Measurements from ENCODE around the gene CTCFL.
"Not testable (repeated sequence)": the region's sequence is repeated elsewhere in the genome, so short reads cannot be mapped to it uniquely, and the experiment has no call there.

CTCFL gene

DNA sequence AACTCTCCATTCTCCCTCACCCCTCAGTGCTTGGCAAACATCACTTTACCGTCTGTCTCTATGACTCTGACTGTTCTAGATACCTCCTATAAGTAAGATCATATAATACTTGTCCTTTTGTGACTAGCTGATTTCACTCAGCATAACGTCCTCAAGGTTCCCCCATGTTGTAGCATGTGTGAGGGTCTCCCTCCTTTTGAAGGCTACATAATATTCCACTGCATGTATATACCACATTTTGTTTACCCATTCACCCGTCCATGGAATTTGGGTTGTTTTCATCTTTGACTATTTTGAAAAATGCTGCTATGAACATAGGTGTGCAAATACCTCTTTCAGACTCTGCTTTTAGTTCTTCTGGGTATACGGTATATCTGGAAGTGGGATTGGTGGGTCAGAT, 28.3 kb downstream of the CTCFL start:
- peaks cover 4% of the 10 kb centered on the region for H3K27me3 Mint-ChIP-seq
- H3K27ac Mint-ChIP-seq = peak overlapping the region; percentile 2
- peaks cover 14% of the 10 kb centered on the region for H3K4me1 Mint-ChIP-seq (ENCODE audit: low read depth)
- no peaks in the 10 kb centered on the region for H3K36me3 Mint-ChIP-seq
- H3K9me3 Mint-ChIP-seq (ENCODE audit: low read depth) = no peaks in the 10 kb centered on the region
- no peak overlapping the region for H3K4me3 Mint-ChIP-seq

- no peak overlapping the region for H3K27ac Mint-ChIP-seq
- no peaks in the 10 kb centered on the region for H3K36me3 Mint-ChIP-seq
- peaks cover 14% of the 10 kb centered on the region for H3K4me1 Mint-ChIP-seq (ENCODE audit: low read depth)
- peaks cover 2% of the 10 kb centered on the region for H3K27me3 Mint-ChIP-seq
- no peaks in the 10 kb centered on the region for H3K9me3 Mint-ChIP-seq (ENCODE audit: low read depth)
- H3K4me3 Mint-ChIP-seq = no peak overlapping the region
These were observed 29.0 kb downstream of the CTCFL start for GRCh38 chr20:57495978-57496377.

DNA sequence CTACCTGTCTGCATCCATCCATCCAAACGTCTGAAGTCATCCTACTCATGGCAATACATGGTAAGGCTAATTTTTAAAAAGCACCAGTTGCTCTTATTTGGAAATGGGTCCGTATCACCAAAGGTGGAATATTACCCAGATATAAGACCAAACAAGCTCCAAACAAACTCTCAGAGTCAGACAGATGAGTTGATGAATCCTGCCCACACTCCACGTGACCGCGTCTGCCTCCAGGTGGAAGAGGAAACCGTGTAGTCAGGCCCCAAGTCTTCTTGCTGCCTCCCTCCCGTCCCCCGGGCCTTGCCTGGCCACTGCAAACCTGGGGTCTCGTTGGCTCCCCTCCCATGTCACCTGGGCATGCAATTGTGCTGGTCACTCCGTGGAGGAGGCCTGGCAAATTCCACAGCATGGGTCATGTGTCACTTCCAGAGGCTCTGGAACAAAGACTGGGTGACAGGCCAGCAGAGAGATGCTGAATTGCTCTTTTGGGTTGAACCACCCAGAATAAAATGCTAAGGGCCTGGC, 31.8 kb downstream of the CTCFL start:
- Mint-ChIP-seq H3K36me3 (no peaks in the 10 kb centered on the region), H3K4me3 (no peak overlapping the region), H3K27ac (no peak overlapping the region), H3K9me3 (ENCODE audit: low read depth) (no peaks in the 10 kb centered on the region), H3K27me3 (no peaks in the 10 kb centered on the region), H3K4me1 (ENCODE audit: low read depth) (peaks cover 8% of the 10 kb centered on the region)

GRCh38 chr20:57491373-57491772, 33.6 kb downstream of the CTCFL start:
- H3K4me3 Mint-ChIP-seq = no peak overlapping the region
- no peaks in the 10 kb centered on the region for H3K36me3 Mint-ChIP-seq
- no peaks in the 10 kb centered on the region for H3K27me3 Mint-ChIP-seq
- H3K4me1 Mint-ChIP-seq (ENCODE audit: low read depth) = peaks cover 6% of the 10 kb centered on the region
- H3K27ac Mint-ChIP-seq = no peak overlapping the region
- no peaks in the 10 kb centered on the region for H3K9me3 Mint-ChIP-seq (ENCODE audit: low read depth)

GRCh38 chr20:57488277-57488676, 36.7 kb downstream of the CTCFL start:
- not testable (repeated sequence) for H3K9me3 Mint-ChIP-seq (ENCODE audit: low read depth); H3K27me3 Mint-ChIP-seq; H3K4me1 Mint-ChIP-seq (ENCODE audit: low read depth); H3K27ac Mint-ChIP-seq; H3K4me3 Mint-ChIP-seq; H3K36me3 Mint-ChIP-seq

- Mint-ChIP-seq H3K27ac (no peak overlapping the region), H3K36me3 (no peaks in the 10 kb centered on the region), H3K9me3 (ENCODE audit: low read depth) (no peaks in the 10 kb centered on the region), H3K27me3 (no peaks in the 10 kb centered on the region), H3K4me1 (ENCODE audit: low read depth) (peaks cover 23% of the 10 kb centered on the region), H3K4me3 (no peak overlapping the region)
These were observed 39.2 kb downstream of the CTCFL start for GRCh38 chr20:57485770-57486169.

DNA sequence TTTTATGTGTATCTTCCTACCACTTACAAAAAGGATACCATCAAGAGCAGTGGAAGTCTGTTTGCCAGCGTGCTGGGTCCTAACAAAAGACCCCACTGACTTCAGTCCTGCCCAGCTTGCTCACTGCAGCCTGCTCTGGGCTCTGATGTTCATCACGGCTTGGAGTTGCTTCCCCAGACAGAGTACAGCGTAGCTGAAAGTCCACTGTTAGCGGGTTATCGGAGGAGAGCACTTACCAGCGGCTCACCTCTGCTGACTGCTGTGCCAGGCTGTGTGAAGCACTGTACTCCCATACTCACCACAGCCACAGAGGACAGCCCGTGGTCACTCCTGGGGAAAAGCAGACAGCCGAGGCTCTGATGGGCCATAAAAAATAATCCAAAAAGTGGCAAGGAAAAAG, 40.2 kb downstream of the CTCFL start:
- H3K9me3 Mint-ChIP-seq (ENCODE audit: low read depth) = no peaks in the 10 kb centered on the region
- no peaks in the 10 kb centered on the region for H3K36me3 Mint-ChIP-seq
- H3K27me3 Mint-ChIP-seq = no peaks in the 10 kb centered on the region
- peaks cover 30% of the 10 kb centered on the region for H3K4me1 Mint-ChIP-seq (ENCODE audit: low read depth)
- H3K27ac Mint-ChIP-seq = no peak overlapping the region
- H3K4me3 Mint-ChIP-seq = no peak overlapping the region

GRCh38 chr20:57483287-57484050, 41.5 kb downstream of the CTCFL start:
- no peaks in the 10 kb centered on the region for H3K9me3 Mint-ChIP-seq (ENCODE audit: low read depth)
- no peak overlapping the region for H3K4me3 Mint-ChIP-seq
- H3K36me3 Mint-ChIP-seq = no peaks in the 10 kb centered on the region
- H3K27me3 Mint-ChIP-seq = no peaks in the 10 kb centered on the region
- no peak overlapping the region for H3K27ac Mint-ChIP-seq
- peaks cover 32% of the 10 kb centered on the region for H3K4me1 Mint-ChIP-seq (ENCODE audit: low read depth)

DNA sequence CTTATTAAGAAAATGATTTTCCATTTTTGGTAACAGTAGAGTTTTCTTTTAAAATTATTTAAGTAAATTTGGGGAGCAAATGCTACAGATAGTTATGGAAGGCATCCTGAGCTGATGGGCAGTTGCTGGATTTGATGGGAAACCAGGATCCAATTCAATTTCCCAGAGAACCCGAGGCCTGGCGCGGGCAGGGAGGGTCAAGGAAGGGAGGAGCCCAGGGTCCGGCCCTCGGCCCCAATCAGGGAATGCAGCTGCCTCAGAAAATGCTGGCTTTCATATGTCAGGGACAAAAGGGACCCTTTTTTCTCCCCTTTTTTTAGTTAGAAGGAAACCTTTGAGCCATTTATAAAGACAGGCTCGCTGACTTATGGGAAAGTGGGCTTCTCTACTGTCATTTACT, 42.1 kb downstream of the CTCFL start:
- Mint-ChIP-seq H3K27ac (no peak overlapping the region), H3K9me3 (ENCODE audit: low read depth) (no peaks in the 10 kb centered on the region), H3K4me3 (no peak overlapping the region), H3K36me3 (no peaks in the 10 kb centered on the region), H3K27me3 (no peaks in the 10 kb centered on the region), H3K4me1 (ENCODE audit: low read depth) (peaks cover 32% of the 10 kb centered on the region)

GRCh38 chr20:57482148-57482547, 42.8 kb downstream of the CTCFL start:
- peaks cover 32% of the 10 kb centered on the region for H3K4me1 Mint-ChIP-seq (ENCODE audit: low read depth)
- H3K36me3 Mint-ChIP-seq = no peaks in the 10 kb centered on the region
- no peaks in the 10 kb centered on the region for H3K27me3 Mint-ChIP-seq
- no peak overlapping the region for H3K27ac Mint-ChIP-seq
- H3K9me3 Mint-ChIP-seq (ENCODE audit: low read depth) = no peaks in the 10 kb centered on the region
- no peak overlapping the region for H3K4me3 Mint-ChIP-seq

- Mint-ChIP-seq H3K9me3 (ENCODE audit: low read depth) (no peaks in the 10 kb centered on the region), H3K27ac (peak overlapping the region; percentile 54), H3K27me3 (no peaks in the 10 kb centered on the region), H3K4me1 (ENCODE audit: low read depth) (peaks cover 34% of the 10 kb centered on the region), H3K4me3 (peak overlapping the region; percentile 52), H3K36me3 (no peaks in the 10 kb centered on the region)
These were observed 43.6 kb downstream of the CTCFL start for GRCh38 chr20:57481281-57481711.

- no peaks in the 10 kb centered on the region for H3K9me3 Mint-ChIP-seq (ENCODE audit: low read depth)
- H3K4me3 Mint-ChIP-seq = peak overlapping the region; percentile 52
- no peaks in the 10 kb centered on the region for H3K36me3 Mint-ChIP-seq
- no peaks in the 10 kb centered on the region for H3K27me3 Mint-ChIP-seq
- peak overlapping the region; percentile 54 for H3K27ac Mint-ChIP-seq
- peaks cover 36% of the 10 kb centered on the region for H3K4me1 Mint-ChIP-seq (ENCODE audit: low read depth)
These were observed 44.3 kb downstream of the CTCFL start for GRCh38 chr20:57480444-57481160.

GRCh38 chr20:57479196-57479595, 45.7 kb downstream of the CTCFL start:
- peaks cover 37% of the 10 kb centered on the region for H3K4me1 Mint-ChIP-seq (ENCODE audit: low read depth)
- no peaks in the 10 kb centered on the region for H3K27me3 Mint-ChIP-seq
- no peak overlapping the region for H3K4me3 Mint-ChIP-seq
- no peaks in the 10 kb centered on the region for H3K36me3 Mint-ChIP-seq
- H3K9me3 Mint-ChIP-seq (ENCODE audit: low read depth) = no peaks in the 10 kb centered on the region
- H3K27ac Mint-ChIP-seq = no peak overlapping the region

GRCh38 chr20:57478176-57478575, 46.8 kb downstream of the CTCFL start:
- Mint-ChIP-seq H3K27me3 (no peaks in the 10 kb centered on the region), H3K36me3 (no peaks in the 10 kb centered on the region), H3K9me3 (ENCODE audit: low read depth) (no peaks in the 10 kb centered on the region), H3K4me1 (ENCODE audit: low read depth) (peaks cover 44% of the 10 kb centered on the region), H3K4me3 (no peak overlapping the region), H3K27ac (no peak overlapping the region)

DNA sequence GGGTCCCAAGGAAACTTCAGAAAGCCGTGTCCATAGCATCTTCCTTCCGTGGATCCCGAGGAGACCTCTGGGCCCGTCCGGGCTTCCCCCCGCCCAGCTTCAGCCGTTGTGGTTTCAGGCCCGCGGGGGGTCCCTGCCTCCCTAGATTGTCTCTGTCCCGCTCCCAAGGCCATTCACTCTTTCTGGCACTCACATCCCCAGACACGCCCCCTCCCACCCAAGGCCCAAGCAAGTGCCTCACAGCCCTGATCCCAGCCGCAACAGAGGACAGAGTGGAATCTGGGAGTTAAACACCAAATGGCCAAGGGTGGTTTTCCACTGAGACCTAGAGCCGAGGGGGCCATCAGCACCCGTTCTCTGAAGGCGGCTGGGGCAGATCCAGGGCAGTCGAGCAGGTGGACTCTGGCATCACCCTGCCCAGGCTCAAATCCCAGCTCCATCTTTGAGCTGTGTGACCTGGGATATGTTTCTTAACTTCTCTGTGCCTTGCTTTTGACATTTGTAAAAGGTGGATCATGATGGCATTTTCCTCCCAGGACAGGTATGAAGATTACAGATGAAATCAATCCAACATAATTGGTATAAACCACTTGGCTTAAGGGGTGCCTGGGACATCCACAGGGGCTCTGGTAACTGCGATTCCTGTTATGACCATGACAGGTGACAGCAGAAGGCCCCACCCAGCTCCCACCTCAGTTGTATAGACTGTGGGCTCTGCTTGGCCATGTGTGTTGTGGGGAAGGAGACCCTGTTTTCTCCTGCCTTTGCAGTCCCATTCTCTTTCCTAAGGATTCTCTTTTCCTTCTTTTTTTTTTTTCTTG, 48.1 kb downstream of the CTCFL start:
- Mint-ChIP-seq H3K4me3 (no peak overlapping the region), H3K9me3 (ENCODE audit: low read depth) (no peaks in the 10 kb centered on the region), H3K27ac (no peak overlapping the region), H3K36me3 (no peaks in the 10 kb centered on the region), H3K4me1 (ENCODE audit: low read depth) (peaks cover 43% of the 10 kb centered on the region), H3K27me3 (no peaks in the 10 kb centered on the region)

All from activated naive CD8-positive, alpha-beta T cell (primary cell).